EL (cell line): Measurements from ENCODE around the gene ANKRD1.
"Not testable (repeated sequence)": the region's sequence is repeated elsewhere in the genome, so short reads cannot be mapped to it uniquely, and the experiment has no call there.

ENCODE experiments used
- DNase-seq: peaks from one replicate; pipeline ENCODE4 v3.0.0-alpha.2; 2016

ANKRD1 gene

GRCh38 chr10:90911133-90912051 lies 9.5 kb downstream of the ANKRD1 start:
- peak; percentile 77 for DNase-seq

- DNase-seq = no peak
These were observed 14.3 kb downstream of the ANKRD1 start for GRCh38 chr10:90906596-90906995.

- no peak for DNase-seq
These were observed 15.0 kb downstream of the ANKRD1 start for GRCh38 chr10:90905925-90906324.

- not testable (repeated sequence) for DNase-seq
These were observed 24.0 kb downstream of the ANKRD1 start for GRCh38 chr10:90896916-90897315.

- no peak for DNase-seq
These were observed 27.7 kb downstream of the ANKRD1 start for GRCh38 chr10:90893190-90893589.

- DNase-seq = peak; percentile 26
These were observed 30.5 kb downstream of the ANKRD1 start for GRCh38 chr10:90890347-90890746.

- no peak for DNase-seq
These were observed 31.3 kb downstream of the ANKRD1 start for GRCh38 chr10:90889636-90890035.

GRCh38 chr10:90888387-90888786 lies 32.5 kb downstream of the ANKRD1 start:
- DNase-seq = no peak

- DNase-seq = no peak
These were observed 33.3 kb downstream of the ANKRD1 start for GRCh38 chr10:90887555-90887954.

- DNase-seq = peak; percentile 68
These were observed 35.7 kb downstream of the ANKRD1 start for GRCh38 chr10:90885176-90885575.

GRCh38 chr10:90884431-90884830 lies 36.5 kb downstream of the ANKRD1 start:
- peak; percentile 41 for DNase-seq

GRCh38 chr10:90880059-90880719 lies 40.7 kb downstream of the ANKRD1 start:
- DNase-seq = peak; percentile 48

GRCh38 chr10:90879062-90879461 lies 41.8 kb downstream of the ANKRD1 start:
- DNase-seq = no peak

- no peak for DNase-seq
These were observed 48.3 kb downstream of the ANKRD1 start for GRCh38 chr10:90872648-90873020.

- peak; percentile 79 for DNase-seq
These were observed 48.9 kb downstream of the ANKRD1 start, which contains the start of gene RPP30 for GRCh38 chr10:90871766-90872647. TSS of gene RPP30 (plus strand) at chr10:90871974. CDS start at chr10:90871987, 13 bp downstream.

GRCh38 chr10:90871279-90871765 lies 49.6 kb downstream of the ANKRD1 start:
- peak; percentile 79 for DNase-seq

- no peak for DNase-seq
These were observed 54.8 kb downstream of the ANKRD1 start for GRCh38 chr10:90866050-90866598.

GRCh38 chr10:90865401-90865800 lies 55.5 kb downstream of the ANKRD1 start:
- peak; percentile 22 for DNase-seq

GRCh38 chr10:90862908-90863514 lies 57.9 kb downstream of the ANKRD1 start:
- DNase-seq = peak; percentile 42
